DND-41 (cell line): ENCODE measurements around the gene ATG101.

Source experiments
- CTCF ChIP-seq: IDR thresholded peaks from 2 replicates; pipeline ENCODE4 v1.5.1; 2012; ENCODE audit warnings: borderline replicate concordance, low read length, moderate library complexity, mild to moderate bottlenecking; ENCODE audit not compliant: poor library complexity, severe bottlenecking; ENCODE audit errors: extremely low read depth
- EZH2 ChIP-seq: IDR thresholded peaks from 3 replicates; pipeline ENCODE4 v1.6.1; 2012; ENCODE audit warnings: borderline replicate concordance, low read depth, mild to moderate bottlenecking, moderate library complexity, low read length, inconsistent platforms; ENCODE audit not compliant: severe bottlenecking

DNA sequence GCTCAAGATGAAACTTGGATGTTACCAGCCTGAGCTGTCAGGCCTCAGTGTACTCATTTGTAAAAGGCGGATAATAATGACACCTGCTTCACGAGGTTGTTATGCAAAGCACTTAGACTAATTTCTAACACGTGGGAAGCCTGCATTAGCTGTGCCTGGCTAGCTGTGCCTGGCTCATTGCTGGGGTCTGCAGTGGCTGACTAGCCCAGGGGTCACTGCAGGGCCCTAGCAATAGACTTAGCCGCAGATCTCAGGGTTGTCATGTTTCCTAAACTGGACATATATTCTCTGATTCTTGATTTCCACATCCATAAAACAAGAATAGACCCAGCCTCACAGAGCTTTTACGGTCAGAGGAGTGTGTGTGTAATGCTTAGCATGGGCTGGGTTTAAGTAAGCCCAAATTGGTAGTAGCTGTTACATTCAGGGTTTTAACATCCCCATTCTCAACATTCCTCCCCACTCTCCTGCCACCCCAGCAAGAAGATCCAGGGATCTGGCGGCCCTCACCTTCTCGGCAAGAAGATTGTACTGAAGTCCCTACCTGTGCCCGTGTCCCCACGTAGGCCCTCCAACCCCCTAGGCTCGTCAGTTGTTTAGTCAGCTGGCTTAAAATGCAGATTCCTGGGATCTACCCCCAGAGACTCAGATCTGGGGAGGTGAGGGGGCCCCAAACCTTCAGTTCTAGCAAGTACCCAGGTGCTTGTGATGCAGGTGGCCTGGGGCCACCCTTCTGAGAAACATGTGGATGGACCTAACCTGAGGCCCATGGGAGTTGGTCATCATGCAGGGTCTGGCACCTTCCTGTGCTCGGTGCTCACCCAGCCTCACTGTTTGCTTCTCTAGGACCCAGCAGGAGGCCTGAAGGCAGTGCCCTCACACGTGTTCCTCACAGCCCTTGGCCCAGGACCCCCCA lies 9.9 kb upstream of the ATG101 start:
- TF ChIP-seq EZH2 (no peak), CTCF (no peak)
